GM21619 (cell line): ENCODE data around the gene TCF4.

Source experiments
- ATAC-seq: cut with Tn5 transposase; IDR thresholded peaks from one replicate; pipeline ENCODE4 v1.9.1; 2021; ENCODE audit not compliant: unreplicated experiment

Gene TCF4

GRCh38 chr18:55588111-55588869 is at the start of gene TCF4:
TCF4 (minus strand) TSS chr18:55588192; CDS start chr18:55587116, 1,076 bp downstream.
- ATAC-seq = no peak

- no peak for ATAC-seq
These were observed 49.2 kb upstream of the TCF4 start for GRCh38 chr18:55637204-55637603.

DNA sequence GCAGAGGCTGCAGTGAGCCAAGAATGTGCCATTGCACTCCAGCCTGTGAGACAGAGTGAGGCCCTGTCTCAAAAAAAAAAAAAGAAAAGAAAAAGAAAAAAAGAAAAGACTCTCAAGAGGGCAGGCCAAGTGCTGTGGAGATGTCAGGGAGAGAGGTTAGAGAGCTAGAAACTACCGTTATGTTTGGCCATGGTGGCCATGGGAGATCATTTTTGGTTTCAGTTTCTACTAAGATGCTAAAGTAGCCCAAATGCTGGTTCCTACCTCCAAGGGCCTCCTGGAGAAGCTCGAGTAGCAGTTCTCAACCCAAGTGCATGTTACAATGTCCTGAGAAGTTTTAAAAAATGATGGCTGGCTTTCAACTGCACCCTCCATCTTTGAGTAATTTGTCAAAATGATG is 47.4 kb upstream of the TCF4 start:
- no peak for ATAC-seq

- no peak for ATAC-seq
These were observed 46.6 kb upstream of the TCF4 start for GRCh38 chr18:55634545-55634944.

DNA sequence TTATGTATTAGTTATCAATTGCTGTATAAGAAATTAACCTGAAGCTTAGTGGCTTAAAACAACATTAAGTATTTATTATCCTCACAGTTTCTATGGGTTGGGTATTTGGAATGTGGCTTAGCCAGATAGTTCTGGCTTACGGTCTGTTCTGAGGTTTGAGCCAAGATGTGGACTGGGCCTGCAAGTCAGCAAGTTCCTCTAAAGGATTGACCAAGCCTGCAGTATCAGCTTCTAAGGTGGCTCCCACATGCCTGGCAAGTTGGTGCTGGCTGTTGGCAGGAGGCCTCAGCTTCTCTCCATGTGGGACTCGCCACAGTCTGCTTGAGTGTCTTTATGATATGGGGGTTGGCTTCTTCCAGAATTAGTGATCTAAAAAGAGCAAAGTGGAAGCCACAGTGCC is 45.0 kb upstream of the TCF4 start:
- no peak for ATAC-seq

- no peak for ATAC-seq
These were observed 41.1 kb upstream of the TCF4 start for GRCh38 chr18:55629133-55629532.

DNA sequence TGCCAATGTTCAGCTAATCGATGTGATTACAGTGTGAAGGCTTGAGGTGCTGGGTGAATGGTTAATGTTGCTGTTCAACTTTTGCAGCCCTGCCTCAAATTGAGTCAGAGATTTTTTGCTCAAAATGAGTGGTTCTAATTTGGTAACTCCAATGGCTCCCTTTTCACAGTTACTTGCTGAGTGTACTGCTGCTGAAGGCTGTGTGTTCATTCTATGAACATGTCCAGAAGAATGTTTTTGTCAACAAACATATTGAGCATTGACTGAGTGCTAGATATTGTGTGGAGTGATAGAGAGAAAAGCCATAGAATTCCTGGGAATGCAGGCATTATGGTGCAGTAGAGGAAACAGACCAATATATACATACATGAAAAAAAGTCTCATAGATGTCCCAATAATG is 39.0 kb upstream of the TCF4 start:
- ATAC-seq = no peak

GRCh38 chr18:55625901-55626300 is 37.9 kb upstream of the TCF4 start:
- no peak for ATAC-seq

- ATAC-seq = no peak
These were observed 35.6 kb upstream of the TCF4 start for GRCh38 chr18:55623626-55624025.

GRCh38 chr18:55610506-55610905 is 22.5 kb upstream of the TCF4 start:
- ATAC-seq = no peak

DNA sequence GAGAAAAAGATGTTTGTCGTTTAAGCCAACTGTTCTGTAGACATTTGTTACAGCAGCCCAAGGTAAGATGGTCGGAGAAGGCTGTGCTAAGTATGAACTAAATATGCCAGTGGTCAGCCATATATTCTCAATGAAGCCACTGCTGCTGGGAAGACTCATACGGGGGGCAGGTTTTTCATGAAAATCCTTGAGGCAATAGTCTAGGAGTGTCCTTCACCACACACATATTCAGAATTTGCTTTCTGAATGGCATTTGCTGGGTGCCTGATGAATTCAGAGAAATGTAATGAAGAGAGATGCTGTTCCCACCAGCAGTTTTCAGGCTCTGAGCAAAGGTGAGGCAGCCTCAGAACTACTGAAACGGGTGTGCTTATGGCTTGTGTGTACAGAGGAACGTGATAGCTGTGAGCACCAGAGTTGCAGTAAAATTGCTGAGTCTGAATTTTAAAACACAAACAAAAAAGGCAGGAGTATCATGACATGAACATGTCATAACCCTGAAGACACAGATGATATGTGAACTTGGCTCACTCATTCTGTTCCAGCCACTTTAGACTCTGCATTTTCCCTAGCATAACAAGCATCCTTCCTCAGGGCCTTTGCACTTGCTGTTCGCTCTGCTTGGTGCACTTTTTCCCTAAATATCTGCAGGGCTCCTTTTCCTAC is 21.3 kb upstream of the TCF4 start:
- no peak for ATAC-seq

GRCh38 chr18:55608497-55608896 is 20.5 kb upstream of the TCF4 start:
- no peak for ATAC-seq

DNA sequence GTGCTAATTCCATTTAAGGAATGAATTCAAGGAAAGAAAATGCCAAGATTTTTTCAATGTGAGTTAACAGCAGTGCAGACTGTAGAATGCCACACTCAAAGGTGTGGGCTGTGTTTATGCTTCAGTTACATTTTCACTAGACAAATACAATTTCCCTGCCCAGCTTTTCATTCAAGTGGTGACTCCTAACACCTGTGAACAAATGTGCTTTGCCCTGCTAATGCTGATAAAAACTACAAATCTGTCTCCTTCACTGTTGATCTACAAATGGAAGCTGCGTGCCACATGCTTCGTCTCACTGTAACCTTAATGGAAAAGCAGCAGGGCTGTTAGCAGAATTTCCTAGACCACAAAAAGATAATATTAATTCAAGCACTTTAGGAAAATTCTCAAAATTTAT is 19.8 kb upstream of the TCF4 start:
- ATAC-seq = no peak

- peak; percentile 82 for ATAC-seq
These were observed 17.8 kb upstream of the TCF4 start for GRCh38 chr18:55605733-55606338.

DNA sequence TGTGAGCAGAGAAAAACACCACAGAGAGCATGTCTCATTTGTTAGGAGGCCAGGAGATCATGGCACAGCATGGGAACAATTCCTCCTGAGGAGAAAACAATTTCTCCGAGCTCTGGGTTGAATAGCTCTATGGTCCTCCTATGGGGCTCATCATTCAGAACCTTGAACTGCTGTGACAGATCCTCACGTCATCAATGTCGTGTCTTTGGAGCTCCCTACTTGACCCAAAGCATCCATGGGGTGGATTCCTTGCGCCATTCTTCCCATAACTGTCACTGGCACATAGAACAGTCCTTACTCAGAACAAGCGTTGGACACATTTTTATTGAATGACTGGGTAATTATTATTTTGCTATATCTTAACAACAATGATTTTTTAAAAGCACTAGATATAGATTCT is 15.8 kb upstream of the TCF4 start:
- ATAC-seq = no peak

- no peak for ATAC-seq
These were observed 5.9 kb upstream of the TCF4 start for GRCh38 chr18:55593888-55594287.

DNA sequence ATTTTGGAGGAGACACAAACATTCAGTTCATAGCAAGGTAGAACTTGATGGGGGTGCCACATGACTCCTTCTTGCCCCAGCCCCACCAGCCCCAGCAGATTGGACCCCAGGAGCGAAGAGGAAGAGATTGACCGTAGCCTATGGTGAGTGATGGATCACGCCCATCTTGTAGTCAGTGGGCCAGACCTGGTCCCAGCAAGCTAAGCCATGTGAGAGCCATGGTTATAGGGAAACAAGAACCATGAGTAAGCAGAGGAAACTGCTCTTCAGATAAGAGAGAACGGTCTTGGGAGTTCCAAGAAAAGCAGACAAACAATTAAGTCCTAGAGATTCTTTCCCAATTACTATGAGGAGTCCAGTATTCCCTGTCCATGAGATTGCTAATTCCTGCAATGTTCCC is 4.6 kb upstream of the TCF4 start:
- no peak for ATAC-seq

DNA sequence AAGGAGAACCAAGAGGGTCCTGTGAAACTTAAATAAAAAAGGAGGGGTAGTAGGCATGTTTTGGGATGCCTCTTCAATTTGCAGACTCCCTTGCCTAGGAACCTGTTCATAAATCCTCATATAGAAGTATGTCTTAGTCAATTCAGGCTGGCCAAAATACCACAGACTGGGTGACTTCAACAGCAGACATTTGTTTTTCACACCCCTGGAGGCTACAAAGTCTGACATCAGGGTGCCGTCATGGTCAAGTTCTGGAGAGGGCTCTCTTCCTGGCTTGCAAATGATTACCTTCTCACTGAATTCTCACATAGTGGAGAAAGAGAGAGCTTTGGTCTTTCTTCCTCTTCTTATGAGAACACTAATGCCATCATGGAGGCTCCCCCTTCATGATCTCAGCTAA is 4.1 kb upstream of the TCF4 start:
- no peak for ATAC-seq

DNA sequence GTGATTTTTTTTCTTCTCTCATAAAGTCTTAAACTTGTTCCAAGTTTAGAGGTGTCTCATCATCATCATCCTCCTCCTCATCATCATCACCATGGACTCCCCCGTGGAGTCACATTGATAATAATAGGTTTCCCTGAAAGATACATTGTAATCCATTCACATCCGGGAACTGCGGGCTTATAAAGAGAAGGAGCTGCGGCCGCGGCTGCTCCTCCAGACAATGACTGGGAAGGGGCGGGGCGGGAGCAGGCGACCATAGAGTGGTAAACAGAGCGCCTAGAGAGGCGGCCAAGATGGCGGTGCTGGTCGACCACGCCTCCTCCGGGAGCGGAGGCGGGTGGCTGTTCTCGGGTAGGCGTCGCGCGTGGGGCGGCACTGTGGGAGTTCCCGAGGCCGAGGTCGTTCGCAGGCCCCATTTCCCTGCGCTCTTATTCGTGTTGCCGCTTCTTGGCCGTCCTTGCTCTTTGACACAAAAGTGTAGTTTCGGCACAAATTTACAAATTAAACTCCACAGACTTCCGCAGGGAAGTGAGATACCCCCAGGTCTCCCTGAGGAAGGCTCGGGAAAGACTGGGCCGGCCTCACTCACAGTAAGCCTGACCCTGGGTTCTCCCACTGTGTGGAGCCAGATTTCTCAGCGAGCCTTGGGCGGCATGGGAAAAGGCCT is 1.8 kb upstream of the TCF4 start:
- ATAC-seq = peak; percentile 82

GRCh38 chr18:55588870-55589595 is 1.0 kb upstream of the TCF4 start:
- no peak for ATAC-seq
